ENCODE measurements around the gene TNIK.

Gene TNIK

GRCh38 chr3:171059978-171060377, 400.2 kb downstream of the TNIK start:
- DNase-seq: no peak

GRCh38 chr3:171058873-171059603, 401.2 kb downstream of the TNIK start:
- DNase-seq: no peak

GRCh38 chr3:171058058-171058457, 402.1 kb downstream of the TNIK start:
- DNase-seq: no peak

- no peak for DNase-seq
Observed at GRCh38 chr3:171057072-171057471, 403.1 kb downstream of the TNIK start.

- DNase-seq: no peak
Observed at GRCh38 chr3:171056528-171056927, 403.7 kb downstream of the TNIK start.

- no peak for DNase-seq
Observed at GRCh38 chr3:171055336-171056178, 404.6 kb downstream of the TNIK start.

- DNase-seq: no peak
Observed at GRCh38 chr3:171054921-171055320, 405.3 kb downstream of the TNIK start.

- no peak for DNase-seq
Observed at GRCh38 chr3:171054231-171054630, 406.0 kb downstream of the TNIK start.

- DNase-seq: no peak
Observed at GRCh38 chr3:171049861-171050444, 410.3 kb downstream of the TNIK start.

GRCh38 chr3:171046760-171047159, 413.4 kb downstream of the TNIK start:
- no peak for DNase-seq

- no peak for DNase-seq
Observed at GRCh38 chr3:171044835-171045793, 415.1 kb downstream of the TNIK start.

- DNase-seq: no peak
Observed at GRCh38 chr3:171044384-171044783, 415.8 kb downstream of the TNIK start.

GRCh38 chr3:171039674-171040073, 420.5 kb downstream of the TNIK start:
- no peak for DNase-seq

- no peak for DNase-seq
Observed at GRCh38 chr3:171038342-171038741, 421.9 kb downstream of the TNIK start.

GRCh38 chr3:171028779-171029232, 431.4 kb downstream of the TNIK start:
- no peak for DNase-seq

GRCh38 chr3:171028025-171028778, 432.0 kb downstream of the TNIK start:
- no peak for DNase-seq

GRCh38 chr3:171026597-171027293, 433.5 kb downstream of the TNIK start, which contains the start of gene SLC2A2:
Gene SLC2A2, minus strand, starts transcription at chr3:171026720. Its CDS starts 50 bp downstream, at chr3:171026670.
- no peak for DNase-seq

- no peak for DNase-seq
Observed at GRCh38 chr3:171023566-171023965, 436.6 kb downstream of the TNIK start.

- DNase-seq: no peak
Observed at GRCh38 chr3:171021377-171021776, 438.8 kb downstream of the TNIK start.

GRCh38 chr3:171018156-171018935, 441.9 kb downstream of the TNIK start:
- no peak for DNase-seq
